GM21786 (cell line): ENCODE measurements around the gene CPNE5.
"Not testable (repeated sequence)": the region's sequence is repeated elsewhere in the genome, so short reads cannot be mapped to it uniquely, and the experiment has no call there.

Experiments used
- ATAC-seq: cut with Tn5 transposase; IDR thresholded peaks from one replicate; pipeline ENCODE4 v1.9.1; 2021; ENCODE audit not compliant: unreplicated experiment

CPNE5 gene

GRCh38 chr6:36817847-36818246 is 21.4 kb downstream of the CPNE5 start:
- no peak for ATAC-seq

GRCh38 chr6:36817176-36817817 is 21.9 kb downstream of the CPNE5 start:
- ATAC-seq, result no peak

GRCh38 chr6:36815962-36816735 is 23.1 kb downstream of the CPNE5 start:
- no peak for ATAC-seq

GRCh38 chr6:36814249-36814648 is 25.0 kb downstream of the CPNE5 start:
- ATAC-seq, result no peak

GRCh38 chr6:36813526-36813925 is 25.7 kb downstream of the CPNE5 start:
- no peak for ATAC-seq

- ATAC-seq, result not testable (repeated sequence)
Observed at GRCh38 chr6:36813047-36813446, 26.2 kb downstream of the CPNE5 start.

- ATAC-seq, result no peak
Observed at GRCh38 chr6:36809941-36810803, 29.1 kb downstream of the CPNE5 start.

GRCh38 chr6:36809156-36809555 is 30.1 kb downstream of the CPNE5 start:
- no peak for ATAC-seq

- ATAC-seq, result no peak
Observed at GRCh38 chr6:36808634-36809033, 30.6 kb downstream of the CPNE5 start.

- ATAC-seq, result no peak
Observed at GRCh38 chr6:36807750-36808149, 31.5 kb downstream of the CPNE5 start.

- ATAC-seq, result no peak
Observed at GRCh38 chr6:36807143-36807542, 32.1 kb downstream of the CPNE5 start.

- ATAC-seq, result no peak
Observed at GRCh38 chr6:36805917-36806316, 33.3 kb downstream of the CPNE5 start.

- no peak for ATAC-seq
Observed at GRCh38 chr6:36805096-36805797, 34.0 kb downstream of the CPNE5 start.

- no peak for ATAC-seq
Observed at GRCh38 chr6:36804563-36804962, 34.7 kb downstream of the CPNE5 start.

GRCh38 chr6:36803908-36804307 is 35.3 kb downstream of the CPNE5 start:
- no peak for ATAC-seq

GRCh38 chr6:36803482-36803881 is 35.8 kb downstream of the CPNE5 start:
- no peak for ATAC-seq

- no peak for ATAC-seq
Observed at GRCh38 chr6:36800223-36801076, 38.8 kb downstream of the CPNE5 start.

- no peak for ATAC-seq
Observed at GRCh38 chr6:36798852-36799251, 40.4 kb downstream of the CPNE5 start.

- no peak for ATAC-seq
Observed at GRCh38 chr6:36797653-36798052, 41.6 kb downstream of the CPNE5 start.

GRCh38 chr6:36797055-36797454 is 42.2 kb downstream of the CPNE5 start:
- no peak for ATAC-seq
